HG03520 (cell line): ENCODE data around the gene NRG2.
A peak's percentile ranks its signal among the peaks of the same experiment; 100 is the strongest.

Experiments
- ATAC-seq: cut with Tn5 transposase; IDR thresholded peaks from one replicate; pipeline ENCODE4 v1.9.1; 2021; ENCODE audit warnings: mild to moderate bottlenecking, moderate library complexity; ENCODE audit not compliant: unreplicated experiment

NRG2 gene

DNA sequence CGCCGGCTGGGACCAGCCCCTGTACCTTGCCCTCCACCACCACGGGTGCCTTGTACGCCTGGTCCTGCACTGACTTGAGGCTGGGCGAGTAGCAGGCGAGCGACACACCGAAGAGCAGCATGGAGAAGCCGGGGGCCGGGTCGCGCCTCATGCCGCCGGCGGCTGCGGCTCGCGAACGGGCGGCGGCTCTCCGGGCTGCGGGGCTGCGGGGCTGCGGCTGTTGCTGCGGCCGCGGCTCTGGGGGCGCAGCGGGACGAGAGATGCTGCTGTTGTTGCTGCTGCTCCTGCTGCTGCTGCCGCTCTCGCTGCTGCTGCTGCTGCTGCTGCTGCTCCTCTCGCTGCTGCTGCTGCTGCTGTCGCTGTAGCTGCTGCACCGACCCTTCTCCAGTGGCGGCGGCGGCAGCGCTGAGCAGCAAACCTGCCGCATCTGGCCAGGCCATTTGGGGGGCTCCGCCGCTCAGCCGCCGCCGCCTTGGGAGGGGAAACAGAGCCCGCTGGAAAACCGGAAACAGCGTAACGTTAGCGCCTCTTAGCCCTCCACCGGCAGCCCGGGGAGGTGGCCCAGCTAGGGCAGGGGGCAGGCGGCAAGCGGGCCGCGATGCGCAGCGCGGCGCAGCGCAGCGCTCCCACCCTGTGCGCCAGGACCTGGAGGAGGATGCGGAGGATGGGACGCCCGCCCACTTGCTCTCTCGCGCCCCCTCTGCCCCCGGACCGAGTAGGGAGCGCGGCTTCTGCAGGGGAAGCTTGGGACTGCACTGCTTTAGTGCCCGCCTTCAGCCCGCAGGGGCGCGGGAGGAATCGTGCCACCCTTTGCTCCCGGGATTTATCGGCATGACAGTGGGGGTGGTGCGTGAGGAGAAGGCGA lies at the start of gene NRG2:
Gene NRG2 (minus strand): TSS at position 657 of the 865 bp plus-strand sequence.
- peak; percentile 47 for ATAC-seq

GRCh38 chr5:140090251-140090650 lies 47.2 kb upstream of the NRG2 start:
- ATAC-seq, result no peak

DNA sequence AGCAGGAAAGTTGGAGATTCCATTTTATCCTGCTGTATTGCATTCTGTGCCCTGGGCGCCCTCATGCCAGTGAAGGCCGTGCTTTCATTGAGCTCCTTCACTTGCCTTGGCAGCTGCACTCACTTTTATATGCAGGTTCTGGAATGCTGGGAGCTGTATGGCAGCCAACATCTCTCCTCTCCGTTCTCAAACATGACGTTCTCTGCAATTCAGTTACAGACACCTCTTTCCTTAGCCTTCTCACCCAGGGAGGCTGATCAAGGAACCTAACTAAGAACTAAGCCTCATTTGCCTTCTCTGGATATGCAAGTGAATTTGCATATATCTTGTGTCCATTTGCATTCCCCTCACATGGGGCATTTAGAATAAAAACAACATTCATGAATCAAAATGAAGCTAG lies 41.4 kb upstream of the NRG2 start:
- no peak for ATAC-seq

DNA sequence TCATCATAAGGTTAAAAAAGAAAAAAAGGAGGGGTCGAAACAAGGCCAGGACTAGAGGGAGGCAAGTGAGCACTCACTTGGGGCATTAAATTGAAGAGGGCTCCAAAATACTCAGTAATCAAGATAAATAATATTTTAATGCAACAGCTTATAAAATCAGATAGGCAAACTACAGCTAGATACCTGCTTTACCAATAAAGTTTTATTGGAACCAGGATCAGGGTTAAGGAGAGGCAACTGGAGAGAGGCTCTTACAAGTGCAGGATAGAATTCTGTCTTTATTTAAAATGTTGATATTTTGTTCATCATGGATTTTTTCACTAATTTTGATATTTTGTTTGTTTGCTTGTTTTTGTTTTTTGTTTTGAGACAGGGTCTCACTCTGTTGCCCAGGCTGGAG lies 40.6 kb upstream of the NRG2 start:
- no peak for ATAC-seq

DNA sequence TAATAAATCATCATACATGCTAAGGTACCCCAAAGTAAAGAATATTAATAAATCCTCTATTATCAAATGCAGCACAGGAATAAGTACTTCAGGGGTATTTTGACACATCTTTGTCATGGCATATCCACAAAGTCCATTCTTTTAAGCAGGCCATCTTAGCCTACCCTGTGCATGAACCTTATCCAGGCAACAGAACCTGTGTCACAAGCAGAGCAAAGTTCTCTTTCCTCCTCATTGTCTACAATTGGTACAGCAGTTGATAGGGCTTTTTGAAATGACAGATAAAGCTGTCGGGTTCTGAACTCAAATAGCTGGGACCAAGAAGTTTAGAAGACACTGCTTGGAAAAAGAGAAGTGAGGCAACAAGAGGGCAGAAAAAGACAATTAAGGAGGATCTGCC lies 40.0 kb upstream of the NRG2 start:
- ATAC-seq, result no peak

- ATAC-seq, result no peak
These were observed 33.7 kb upstream of the NRG2 start for GRCh38 chr5:140076788-140077187.

GRCh38 chr5:140076142-140076541 lies 33.0 kb upstream of the NRG2 start:
- no peak for ATAC-seq

- no peak for ATAC-seq
These were observed 32.3 kb upstream of the NRG2 start for GRCh38 chr5:140075371-140075770.

DNA sequence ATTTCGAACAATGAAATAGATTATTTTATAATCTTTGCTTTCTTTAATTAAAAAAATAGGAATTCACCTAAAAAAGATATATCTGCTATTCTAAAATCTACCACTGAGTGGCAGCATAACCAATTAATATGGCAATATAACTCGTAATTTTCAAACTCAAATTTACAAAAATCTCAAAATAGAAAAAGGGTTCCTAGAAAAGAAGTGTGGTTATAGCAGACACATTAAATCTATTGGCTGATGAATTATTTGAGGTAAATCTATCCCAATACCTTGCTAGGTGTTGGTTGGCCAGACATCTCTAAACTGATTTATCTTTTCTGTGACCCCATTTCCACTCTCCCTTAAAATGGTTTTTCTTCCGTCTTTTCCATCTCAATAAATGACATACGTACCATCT lies 30.2 kb upstream of the NRG2 start:
- ATAC-seq, result no peak

GRCh38 chr5:140072812-140073211 lies 29.7 kb upstream of the NRG2 start:
- no peak for ATAC-seq

- ATAC-seq, result no peak
These were observed 17.7 kb upstream of the NRG2 start for GRCh38 chr5:140060816-140061215.

- no peak for ATAC-seq
These were observed 15.3 kb upstream of the NRG2 start for GRCh38 chr5:140058212-140058932.

- no peak for ATAC-seq
These were observed 13.8 kb upstream of the NRG2 start for GRCh38 chr5:140056880-140057279.

DNA sequence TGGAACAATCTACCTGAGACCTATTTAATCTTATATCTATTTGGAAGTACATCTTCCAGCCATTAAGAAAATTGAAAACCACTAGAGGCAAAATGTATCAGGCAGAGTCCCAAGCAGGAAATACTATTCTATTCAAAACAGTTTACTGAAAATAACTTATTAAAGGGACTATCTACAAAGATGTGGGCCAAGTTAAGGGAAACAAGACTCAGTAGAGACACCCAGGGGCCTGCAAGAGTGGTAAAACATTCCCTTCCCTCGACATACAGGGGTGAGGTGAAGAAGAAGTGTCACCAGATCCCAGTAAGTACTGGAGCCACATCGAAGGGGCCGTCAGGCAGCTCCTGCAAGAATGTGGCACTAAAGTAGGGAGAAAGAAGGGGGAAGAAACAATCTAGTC lies 12.1 kb upstream of the NRG2 start:
- ATAC-seq, result no peak

- no peak for ATAC-seq
These were observed 11.1 kb upstream of the NRG2 start for GRCh38 chr5:140054086-140054689.

- ATAC-seq, result no peak
These were observed 8.9 kb upstream of the NRG2 start for GRCh38 chr5:140051950-140052349.

DNA sequence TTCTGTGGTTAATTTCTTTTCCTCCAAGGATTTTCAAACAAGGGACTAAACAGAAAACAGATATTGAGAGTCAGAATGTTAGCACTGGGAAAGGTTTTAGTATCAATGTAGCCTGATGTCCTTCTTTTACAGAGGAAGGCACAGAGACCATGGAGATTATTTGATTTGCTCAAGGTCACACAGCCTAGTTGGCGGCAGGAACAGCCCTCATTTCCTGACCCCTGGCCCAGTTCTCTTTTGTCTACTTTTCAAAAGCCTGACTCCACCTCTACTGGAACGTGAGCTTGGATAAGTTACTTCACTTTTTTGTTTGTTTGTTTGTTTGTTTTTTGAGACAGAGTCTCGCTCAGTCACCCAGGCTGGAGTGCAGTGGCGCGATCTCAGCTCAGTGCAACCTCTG lies 6.6 kb upstream of the NRG2 start:
- no peak for ATAC-seq

DNA sequence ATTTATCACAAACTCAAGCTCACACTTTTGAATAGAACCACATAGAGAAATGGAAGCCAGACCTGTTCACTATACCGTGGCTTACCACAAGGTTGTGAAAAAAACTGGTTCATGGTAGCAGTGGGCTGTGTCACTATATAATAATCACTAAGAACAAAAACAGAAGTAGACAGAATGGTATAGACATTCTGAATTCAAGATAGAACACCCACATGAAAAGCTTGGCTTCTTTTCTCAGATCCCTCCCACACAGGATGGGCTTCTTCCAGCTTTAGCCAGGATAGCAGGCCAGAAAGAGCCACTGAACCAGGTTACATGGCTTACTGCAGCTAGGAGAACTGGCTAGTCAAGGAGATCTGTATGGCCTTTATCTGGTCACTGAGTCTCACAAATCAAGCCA lies 6.1 kb upstream of the NRG2 start:
- no peak for ATAC-seq

- no peak for ATAC-seq
These were observed 942 bp upstream of the NRG2 start for GRCh38 chr5:140044041-140044440.

GRCh38 chr5:140043508-140043872 lies 391 bp upstream of the NRG2 start:
- no peak for ATAC-seq

DNA sequence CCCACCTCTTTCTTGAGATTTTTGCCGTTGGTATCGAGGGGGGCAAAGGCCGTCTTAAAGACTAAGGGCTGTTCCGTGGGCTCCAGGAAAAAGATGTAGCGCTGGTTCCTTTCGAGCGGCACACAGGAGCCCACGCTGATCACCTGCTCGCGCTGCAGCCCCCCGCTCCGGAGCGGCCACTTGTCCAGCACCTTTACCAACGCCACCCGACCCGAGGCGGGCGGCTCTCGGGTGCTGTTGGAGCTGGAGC lies 781 bp downstream of the NRG2 start:
- ATAC-seq, result no peak
